ENCODE measurements around the gene CTNNA1.

DNA sequence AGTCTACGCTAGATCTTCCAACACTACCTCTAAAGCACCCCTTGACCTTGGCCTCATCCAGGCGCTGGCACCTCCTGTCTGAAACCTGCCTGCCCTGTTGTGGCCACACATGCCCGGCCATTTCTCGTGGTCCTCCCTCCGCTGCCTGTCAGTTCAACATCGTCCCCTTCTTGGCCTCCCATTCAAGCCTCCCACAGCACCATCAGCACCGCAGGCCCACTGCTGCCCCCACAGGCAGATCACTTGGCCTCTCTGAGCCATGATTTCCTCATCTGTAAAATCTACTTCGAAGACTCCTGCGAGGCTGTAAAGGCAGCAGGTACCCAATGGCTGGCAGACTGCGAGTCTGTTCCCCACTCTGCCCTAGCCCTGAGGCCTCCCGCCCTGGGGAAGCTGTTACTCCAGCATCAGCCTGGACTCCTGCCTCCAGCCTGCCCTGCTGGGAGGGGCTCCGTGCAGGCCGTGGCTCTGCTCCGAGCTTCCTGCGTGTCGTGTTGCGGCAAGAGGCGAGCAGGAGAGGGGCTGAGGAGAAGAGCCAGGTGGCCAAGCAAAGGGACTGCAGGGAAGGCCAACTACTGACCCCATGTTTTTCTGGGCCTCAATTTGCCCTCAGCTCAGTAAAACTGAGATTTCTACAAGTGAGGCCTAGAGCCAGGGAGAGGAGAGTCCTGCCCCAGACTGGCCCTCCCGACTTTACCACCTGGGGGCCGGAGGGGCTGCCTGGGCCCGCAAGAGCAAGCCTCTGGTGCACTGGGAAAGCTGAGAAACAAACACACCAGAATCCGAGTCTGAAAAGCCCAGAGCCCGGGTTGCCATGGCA is 192.4 kb downstream of the CTNNA1 start:
- TF ChIP-seq GATA2 (CRISPR knock-in tag; IDR thresholded peaks at IDR 0.05) (no peak), POLR2AphosphoS5 (IDR thresholded peaks at IDR 0.05; ENCODE audit: low read depth, low read length) (no peak), NFIC (IDR thresholded peaks at IDR 0.05; ENCODE audit: borderline replicate concordance) (no peak), SIN3A (IDR thresholded peaks at IDR 0.05; ENCODE audit: borderline replicate concordance, low read depth, low read length) (no peak), RAD21 (IDR thresholded peaks at IDR 0.05; ENCODE audit: low read length) (peak; percentile 16; the same call in 1 of the 2 replicates), EP300 (IDR thresholded peaks at IDR 0.05; ENCODE audit: borderline replicate concordance in 1 of 2, low read depth in 1 of 2, low read length in 1 of 2) (no peak), EZH2phosphoT487 (IDR thresholded peaks at IDR 0.05; ENCODE audit: borderline replicate concordance, low read depth) (no peak), TEAD4 (IDR thresholded peaks at IDR 0.05; ENCODE audit: borderline replicate concordance, insufficient read depth) (no peak)
- TF ChIP-seq, protein P1, sequence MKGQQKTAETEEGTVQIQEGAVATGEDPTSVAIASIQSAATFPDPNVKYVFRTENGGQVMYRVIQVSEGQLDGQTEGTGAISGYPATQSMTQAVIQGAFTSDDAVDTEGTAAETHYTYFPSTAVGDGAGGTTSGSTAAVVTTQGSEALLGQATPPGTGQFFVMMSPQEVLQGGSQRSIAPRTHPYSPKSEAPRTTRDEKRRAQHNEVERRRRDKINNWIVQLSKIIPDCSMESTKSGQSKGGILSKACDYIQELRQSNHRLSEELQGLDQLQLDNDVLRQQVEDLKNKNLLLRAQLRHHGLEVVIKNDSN (IDR thresholded peaks at IDR 0.05; ENCODE audit: borderline replicate concordance, low read depth) = no peak
- TF ChIP-seq, protein P2, sequence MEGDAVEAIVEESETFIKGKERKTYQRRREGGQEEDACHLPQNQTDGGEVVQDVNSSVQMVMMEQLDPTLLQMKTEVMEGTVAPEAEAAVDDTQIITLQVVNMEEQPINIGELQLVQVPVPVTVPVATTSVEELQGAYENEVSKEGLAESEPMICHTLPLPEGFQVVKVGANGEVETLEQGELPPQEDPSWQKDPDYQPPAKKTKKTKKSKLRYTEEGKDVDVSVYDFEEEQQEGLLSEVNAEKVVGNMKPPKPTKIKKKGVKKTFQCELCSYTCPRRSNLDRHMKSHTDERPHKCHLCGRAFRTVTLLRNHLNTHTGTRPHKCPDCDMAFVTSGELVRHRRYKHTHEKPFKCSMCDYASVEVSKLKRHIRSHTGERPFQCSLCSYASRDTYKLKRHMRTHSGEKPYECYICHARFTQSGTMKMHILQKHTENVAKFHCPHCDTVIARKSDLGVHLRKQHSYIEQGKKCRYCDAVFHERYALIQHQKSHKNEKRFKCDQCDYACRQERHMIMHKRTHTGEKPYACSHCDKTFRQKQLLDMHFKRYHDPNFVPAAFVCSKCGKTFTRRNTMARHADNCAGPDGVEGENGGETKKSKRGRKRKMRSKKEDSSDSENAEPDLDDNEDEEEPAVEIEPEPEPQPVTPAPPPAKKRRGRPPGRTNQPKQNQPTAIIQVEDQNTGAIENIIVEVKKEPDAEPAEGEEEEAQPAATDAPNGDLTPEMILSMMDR (IDR thresholded peaks at IDR 0.05) = no peak
- TF ChIP-seq, protein P3, sequence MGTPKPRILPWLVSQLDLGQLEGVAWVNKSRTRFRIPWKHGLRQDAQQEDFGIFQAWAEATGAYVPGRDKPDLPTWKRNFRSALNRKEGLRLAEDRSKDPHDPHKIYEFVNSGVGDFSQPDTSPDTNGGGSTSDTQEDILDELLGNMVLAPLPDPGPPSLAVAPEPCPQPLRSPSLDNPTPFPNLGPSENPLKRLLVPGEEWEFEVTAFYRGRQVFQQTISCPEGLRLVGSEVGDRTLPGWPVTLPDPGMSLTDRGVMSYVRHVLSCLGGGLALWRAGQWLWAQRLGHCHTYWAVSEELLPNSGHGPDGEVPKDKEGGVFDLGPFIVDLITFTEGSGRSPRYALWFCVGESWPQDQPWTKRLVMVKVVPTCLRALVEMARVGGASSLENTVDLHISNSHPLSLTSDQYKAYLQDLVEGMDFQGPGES (IDR thresholded peaks at IDR 0.05; ENCODE audit: low read depth, low read length) = no peak

All from SK-N-SH (cell line).